Adrenal gland (tissue), 5 donors: ENCODE data around the gene DBT.

Experiments used
- CTCF ChIP-seq, 6 experiments: fragments of 450-650 bp in 4 of 6; fragments of 200-600 bp in 2 of 6; sonication (generic) in 1 of 6; IDR thresholded peaks; 1 replicate in 5 of 6; 2 replicates in 1 of 6; pipeline versions ENCODE4 v1.5.1 to v1.8.0; 2016 to 2021; ENCODE audit warnings: antibody characterized with exemption in 6 of 6, mild to moderate bottlenecking in 2 of 6, moderate library complexity in 1 of 6
- POLR2A ChIP-seq, 2 donors: fragments of 450-650 bp; IDR thresholded peaks; one replicate each; pipeline ENCODE4 v1.6.1; 2017; ENCODE audit warnings: antibody characterized with exemption in 2 of 2, mild to moderate bottlenecking in 2 of 2, moderate library complexity in 1 of 2
- donor health status: DM: no; HTN: no; CAD: no.

- no peak for TF ChIP-seq CTCF (IDR thresholded peaks at IDR 0.05)
- no peak for TF ChIP-seq POLR2A (IDR thresholded peaks at IDR 0.05)
Measured at GRCh38 chr1:100217834-100218233, 31.8 kb downstream of the DBT start.
